ENCODE results near the gene PITRM1. TPM values are rescaled to one million over a fixed set of nuclear protein-coding genes. Genes with fewer than 3 reads are reported as not detected.

PITRM1 gene
- total RNA-seq, 2 experiments from 2014 or later: 84.8 to 97.9 TPM

DNA sequence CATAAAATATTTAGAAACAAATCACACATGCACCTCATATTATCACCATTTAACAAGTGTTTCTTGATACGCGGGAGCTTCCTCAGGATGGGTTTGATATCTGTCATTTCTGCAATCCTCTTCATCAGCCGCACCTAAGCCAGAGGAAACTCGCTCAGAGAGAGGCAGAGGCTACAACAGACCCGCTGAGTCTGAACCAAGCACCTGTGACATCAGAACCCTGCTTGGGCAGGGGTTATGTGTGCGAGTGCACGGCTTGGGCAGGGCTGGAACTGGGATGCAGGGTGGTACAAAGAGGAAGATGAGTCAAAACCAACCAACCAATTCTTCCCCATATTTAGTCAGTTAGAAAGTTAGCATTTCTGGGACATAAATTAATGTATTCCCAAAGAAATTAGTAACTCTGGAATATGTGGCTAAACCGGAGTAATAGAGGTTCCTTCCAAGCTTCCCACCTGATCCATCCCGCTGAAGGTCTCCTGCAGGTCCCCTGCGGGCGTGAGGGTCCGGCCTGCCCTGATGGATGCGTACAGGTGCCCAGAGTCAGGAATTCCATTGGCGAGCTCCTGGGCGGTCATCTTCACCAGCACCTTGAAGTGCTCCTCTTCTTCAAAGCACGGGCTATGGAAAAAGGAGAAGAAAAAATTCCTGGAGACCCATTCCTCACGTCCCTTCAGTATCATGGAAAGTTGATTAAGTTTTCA, 25.3 kb downstream of the PITRM1 start:
- Mint-ChIP-seq H3K36me3 (ENCODE audit: low read depth) (peaks cover 55% of the 10 kb centered on the region), H3K27ac (no peak overlapping the region), H3K27me3 (no peaks in the 10 kb centered on the region), H3K4me1 (peaks cover 4% of the 10 kb centered on the region), H3K4me3 (no peak overlapping the region), H3K9me3 (ENCODE audit: low read depth) (no peaks in the 10 kb centered on the region)
- intact Hi-C loops (cut with DNase I, micrococcal nuclease): no loop called here
- POLR2A ChIA-PET: no interaction called here
- CTCF ChIA-PET: no interaction called here
- no peak for DNase-seq
- ATAC-seq: no peak

- POLR2A ChIA-PET: no interaction called here
- no peak for DNase-seq
- Mint-ChIP-seq H3K9me3 (ENCODE audit: low read depth) (no peaks in the 10 kb centered on the region), H3K27me3 (no peaks in the 10 kb centered on the region), H3K36me3 (ENCODE audit: low read depth) (peaks cover 58% of the 10 kb centered on the region), H3K4me1 (no peaks in the 10 kb centered on the region), H3K4me3 (no peak overlapping the region), H3K27ac (no peak overlapping the region)
- ATAC-seq: no peak
- CTCF ChIA-PET: no interaction called here
- intact Hi-C loops (cut with DNase I, micrococcal nuclease): no loop called here
Measured at GRCh38 chr10:3146289-3146688, 26.3 kb downstream of the PITRM1 start.

DNA sequence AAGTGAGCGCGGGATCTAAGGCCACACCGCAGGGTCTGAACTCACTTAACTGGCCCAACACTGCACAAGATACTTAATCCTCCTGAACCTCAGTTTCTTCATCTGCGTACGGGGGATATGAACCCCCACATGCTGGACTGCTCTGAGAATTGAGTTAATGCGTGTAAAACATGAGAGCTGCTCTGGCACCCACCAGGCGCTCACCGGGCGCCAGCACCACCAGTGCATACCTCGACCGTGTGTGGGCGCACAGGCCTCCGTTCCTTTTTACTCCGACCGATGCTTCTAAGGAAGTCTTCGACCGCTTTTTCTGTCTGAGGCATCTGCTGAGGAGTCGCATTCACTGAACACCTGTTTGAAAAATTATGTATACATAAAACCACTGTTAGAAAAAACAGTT, 27.2 kb downstream of the PITRM1 start:
- Mint-ChIP-seq H3K27me3 (no peaks in the 10 kb centered on the region), H3K27ac (no peak overlapping the region), H3K9me3 (ENCODE audit: low read depth) (no peaks in the 10 kb centered on the region), H3K36me3 (ENCODE audit: low read depth) (peaks cover 57% of the 10 kb centered on the region), H3K4me1 (no peaks in the 10 kb centered on the region), H3K4me3 (no peak overlapping the region)
- no peak for DNase-seq
- CTCF ChIA-PET: no interaction called here
- POLR2A ChIA-PET: no interaction called here
- intact Hi-C loops (cut with DNase I, micrococcal nuclease): no loop called here
- ATAC-seq: no peak

- intact Hi-C loops (cut with DNase I, micrococcal nuclease): no loop called here
- ATAC-seq: no peak
- no peak for DNase-seq
- Mint-ChIP-seq H3K4me1 (no peaks in the 10 kb centered on the region), H3K9me3 (ENCODE audit: low read depth) (no peaks in the 10 kb centered on the region), H3K27me3 (no peaks in the 10 kb centered on the region), H3K36me3 (ENCODE audit: low read depth) (peaks cover 63% of the 10 kb centered on the region), H3K27ac (no peak overlapping the region), H3K4me3 (no peak overlapping the region)
- ChIA-PET POLR2A (interaction anchor here (1.0 to 1.1 kb wide), 2 partner anchors 10 to 26 kb away, joined by 3 to 5 read pairs; no protein-coding TSS in a partner anchor), CTCF (interaction anchor here (0.6 kb wide), 2 partner anchors 8 to 24 kb away, joined by 3 to 4 read pairs; no protein-coding TSS in a partner anchor)
Measured at GRCh38 chr10:3143791-3144434, 28.7 kb downstream of the PITRM1 start.

DNA sequence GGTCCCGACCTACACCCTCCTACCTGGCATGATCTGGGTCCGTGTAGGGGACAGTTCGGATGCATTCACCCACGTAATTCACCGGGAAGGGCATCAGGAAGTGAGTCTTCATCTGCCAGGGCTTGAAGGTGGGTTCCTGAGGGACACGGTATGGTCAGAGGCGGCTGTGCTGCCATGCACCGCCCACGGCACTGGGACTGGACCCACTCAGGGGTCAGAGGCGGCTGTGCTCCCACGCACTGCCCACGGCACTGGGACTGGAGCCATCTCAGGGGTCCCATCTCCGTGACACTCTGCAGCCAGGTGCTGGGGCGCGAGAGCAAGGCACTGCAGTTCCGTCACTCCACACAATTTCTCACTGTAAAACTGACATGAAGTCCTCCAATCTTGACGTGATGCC, 29.2 kb downstream of the PITRM1 start:
- DNase-seq (no peak), ATAC-seq (no peak)
- Mint-ChIP-seq H3K27ac (no peak overlapping the region), H3K4me3 (no peak overlapping the region), H3K36me3 (ENCODE audit: low read depth) (peaks cover 68% of the 10 kb centered on the region), H3K4me1 (no peaks in the 10 kb centered on the region), H3K9me3 (ENCODE audit: low read depth) (no peaks in the 10 kb centered on the region), H3K27me3 (no peaks in the 10 kb centered on the region)
- intact Hi-C loops (cut with DNase I, micrococcal nuclease): no loop called here
- ChIA-PET CTCF (interaction anchor here (0.6 kb wide), 1 partner anchor 8 kb away, joined by 3 read pairs; no protein-coding TSS in a partner anchor), POLR2A (interaction anchor here (1.1 kb wide), 1 partner anchor 26 kb away, joined by 3 read pairs; no protein-coding TSS in a partner anchor)

- POLR2A ChIA-PET: interaction anchor here (0.6 kb wide), 2 partner anchors 9 to 29 kb away, joined by 4 to 7 read pairs; no protein-coding TSS in a partner anchor
- peaks cover 68% of the 10 kb centered on the region for H3K36me3 Mint-ChIP-seq (ENCODE audit: low read depth)
- peak overlapping the region; percentile 51 for H3K27ac Mint-ChIP-seq
Measured at GRCh38 chr10:3142146-3142875, 30.3 kb downstream of the PITRM1 start.

DNA sequence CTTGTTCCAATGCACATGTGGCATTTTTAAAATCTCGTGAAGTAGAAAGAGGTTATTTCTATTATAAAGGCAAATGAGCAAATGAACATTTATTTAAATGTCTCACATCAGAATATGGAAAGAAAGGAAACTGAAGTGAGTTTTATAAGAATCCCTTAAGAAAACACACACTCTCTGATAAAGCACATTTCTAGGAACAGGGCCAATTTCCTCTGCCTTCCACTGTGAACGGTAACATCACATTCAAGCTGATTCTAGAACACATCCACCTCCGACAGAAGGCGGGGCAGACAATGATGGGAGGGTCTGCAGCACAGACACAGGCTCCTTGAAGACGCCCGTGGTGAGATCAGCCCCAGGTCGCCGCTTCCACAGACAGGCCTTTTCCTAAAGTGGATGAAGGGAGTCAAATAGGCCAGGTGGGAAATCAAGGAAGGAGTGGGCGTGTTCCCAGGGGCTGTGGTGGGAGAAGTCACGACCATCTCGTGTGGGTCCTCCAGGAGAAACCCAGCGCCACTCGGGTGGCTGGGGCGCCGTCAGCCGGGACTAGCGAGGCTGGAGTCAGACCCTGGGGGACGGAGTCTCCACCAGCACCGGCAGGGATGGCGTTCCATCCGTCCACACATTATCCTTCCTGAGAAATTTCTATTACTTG, 31.1 kb downstream of the PITRM1 start:
- no peak overlapping the region for H3K4me3 Mint-ChIP-seq
- H3K9me3 Mint-ChIP-seq (ENCODE audit: low read depth): no peaks in the 10 kb centered on the region
- ChIA-PET CTCF (no interaction called here), POLR2A (interaction anchor here (0.6 to 1.6 kb wide), 2 partner anchors 10 to 27 kb away, joined by 4 to 5 read pairs; no protein-coding TSS in a partner anchor)
- H3K27me3 Mint-ChIP-seq: no peaks in the 10 kb centered on the region
- DNase-seq (no peak), ATAC-seq (no peak)
- no peaks in the 10 kb centered on the region for H3K4me1 Mint-ChIP-seq
- H3K27ac Mint-ChIP-seq: no peak overlapping the region
- H3K36me3 Mint-ChIP-seq (ENCODE audit: low read depth): peaks cover 75% of the 10 kb centered on the region
- intact Hi-C loops (cut with DNase I, micrococcal nuclease): no loop called here

More at GRCh38 chr10:3142146-3142875, 30.3 kb downstream of the PITRM1 start:
- CTCF ChIA-PET: no interaction called here
- DNase-seq: no peak
- H3K27me3 Mint-ChIP-seq: no peaks in the 10 kb centered on the region
- intact Hi-C loops (cut with DNase I, micrococcal nuclease): no loop called here
- ATAC-seq: no peak
- no peak overlapping the region for H3K4me3 Mint-ChIP-seq
- H3K9me3 Mint-ChIP-seq (ENCODE audit: low read depth): no peaks in the 10 kb centered on the region
- H3K4me1 Mint-ChIP-seq: no peaks in the 10 kb centered on the region

GRCh38 chr10:3140280-3140679, 32.3 kb downstream of the PITRM1 start:
- peaks cover 72% of the 10 kb centered on the region for H3K36me3 Mint-ChIP-seq (ENCODE audit: low read depth)
- H3K4me1 Mint-ChIP-seq: no peaks in the 10 kb centered on the region
- no peaks in the 10 kb centered on the region for H3K27me3 Mint-ChIP-seq
- POLR2A ChIA-PET: interaction anchor here (1.6 kb wide), 1 partner anchor 28 kb away, joined by 5 read pairs; no protein-coding TSS in a partner anchor
- DNase-seq (no peak), ATAC-seq (no peak)
- H3K4me3 Mint-ChIP-seq: no peak overlapping the region
- CTCF ChIA-PET: interaction anchor here (0.7 to 1.7 kb wide), 2 partner anchors 13 to 1781 kb away, joined by 3 to 4 read pairs; no protein-coding TSS in a partner anchor
- H3K27ac Mint-ChIP-seq: no peak overlapping the region
- H3K9me3 Mint-ChIP-seq (ENCODE audit: low read depth): no peaks in the 10 kb centered on the region
- intact Hi-C loops (cut with DNase I, micrococcal nuclease): no loop called here

DNA sequence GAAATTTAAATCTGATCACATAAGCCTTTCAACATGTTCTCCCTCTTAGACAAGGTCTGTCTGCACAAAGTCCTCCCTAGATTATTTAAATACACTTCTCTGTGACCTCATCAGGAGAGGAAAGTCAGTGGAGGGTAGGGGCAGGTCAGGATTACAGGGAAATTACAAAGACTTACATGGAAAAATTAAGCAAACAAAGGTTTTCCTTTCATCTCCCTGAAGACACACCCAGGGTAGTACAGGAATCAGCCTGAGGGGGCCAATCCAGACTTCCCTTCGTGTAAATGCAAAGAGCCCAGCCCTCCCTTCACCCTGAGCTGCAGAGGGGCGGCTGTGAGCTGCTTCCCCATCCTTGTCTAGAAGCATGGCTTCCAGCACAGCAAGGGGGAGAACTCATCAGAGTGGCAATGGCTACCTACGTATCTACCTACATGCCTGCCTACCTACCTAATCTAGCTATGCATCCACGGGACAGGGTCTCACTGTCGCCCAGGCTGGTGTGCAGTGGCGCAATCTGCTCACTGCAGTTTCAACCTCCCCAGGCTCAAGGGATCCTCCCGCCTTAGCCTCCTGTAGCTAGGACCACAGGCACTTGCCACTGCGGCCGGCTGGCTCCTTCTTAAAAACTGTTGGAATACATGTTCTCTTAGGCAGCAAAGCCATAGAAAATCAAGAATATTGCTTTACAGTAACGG, 33.2 kb downstream of the PITRM1 start:
- no peaks in the 10 kb centered on the region for H3K9me3 Mint-ChIP-seq (ENCODE audit: low read depth)
- H3K27ac Mint-ChIP-seq: peak overlapping the region; percentile 53
- no peaks in the 10 kb centered on the region for H3K4me1 Mint-ChIP-seq
- H3K27me3 Mint-ChIP-seq: no peaks in the 10 kb centered on the region
- DNase-seq (no peak), ATAC-seq (no peak)
- CTCF ChIA-PET: interaction anchor here (0.7 to 1.7 kb wide), 3 partner anchors 10 to 1782 kb away, joined by 3 to 4 read pairs (median 3); no protein-coding TSS in a partner anchor
- H3K4me3 Mint-ChIP-seq: no peak overlapping the region
- intact Hi-C loops (cut with DNase I, micrococcal nuclease): no loop called here
- POLR2A ChIA-PET: no interaction called here
- H3K36me3 Mint-ChIP-seq (ENCODE audit: low read depth): peaks cover 75% of the 10 kb centered on the region

DNA sequence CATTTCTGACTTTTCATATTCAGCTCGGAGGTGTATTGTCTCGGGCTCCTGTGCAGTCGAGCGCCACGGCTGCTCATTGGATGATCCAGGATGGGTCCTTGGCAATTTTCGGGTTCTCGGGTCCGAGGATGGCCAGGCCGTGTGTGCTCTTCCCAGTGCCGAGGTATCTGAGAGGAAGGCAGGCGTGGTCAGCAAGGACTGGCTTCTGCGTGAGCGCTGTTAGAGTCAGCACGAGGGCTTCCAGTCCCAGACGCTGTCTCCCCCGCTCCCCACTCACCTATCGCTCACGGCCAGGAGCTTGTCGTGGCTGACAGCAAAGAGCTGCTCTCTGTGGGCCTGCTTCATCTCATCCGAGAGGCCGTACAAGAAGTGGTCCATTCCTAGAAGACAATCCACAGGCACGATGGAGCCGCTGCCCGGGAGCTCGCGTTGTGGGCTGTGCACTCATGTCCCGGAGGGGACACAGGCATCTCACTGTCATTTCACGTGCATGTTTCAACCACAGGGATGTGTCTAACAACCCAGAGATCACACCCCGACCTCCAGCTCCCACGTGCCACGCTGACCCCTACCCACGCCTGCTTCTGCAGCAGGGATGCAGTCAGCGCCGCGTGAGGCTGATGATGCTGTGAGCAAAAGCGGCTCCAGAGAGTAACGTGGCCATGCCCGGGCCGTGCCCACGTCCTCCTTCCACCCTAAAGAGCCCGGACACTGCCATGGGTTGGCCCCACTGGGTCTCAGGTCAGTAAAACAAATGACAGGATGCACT, 34.4 kb downstream of the PITRM1 start:
- intact Hi-C loops (cut with DNase I, micrococcal nuclease): no loop called here
- H3K4me1 Mint-ChIP-seq: no peaks in the 10 kb centered on the region
- H3K4me3 Mint-ChIP-seq: no peak overlapping the region
- no peak overlapping the region for H3K27ac Mint-ChIP-seq
- H3K36me3 Mint-ChIP-seq (ENCODE audit: low read depth): peaks cover 76% of the 10 kb centered on the region
- CTCF ChIA-PET: no interaction called here
- no peaks in the 10 kb centered on the region for H3K9me3 Mint-ChIP-seq (ENCODE audit: low read depth)
- DNase-seq (no peak), ATAC-seq (no peak)
- POLR2A ChIA-PET: no interaction called here
- no peaks in the 10 kb centered on the region for H3K27me3 Mint-ChIP-seq
